ENCODE results near the gene EIF3A.
"Not testable (repeated sequence)": the region's sequence is repeated elsewhere in the genome, so short reads cannot be mapped to it uniquely, and the experiment has no call there.

Gene EIF3A

GRCh38 chr10:119101366-119102098 is 20.9 kb upstream of the EIF3A start:
- Histone ChIP-seq H3K4me1 (ENCODE audit: control insufficient read depth in 5 of 5, insufficient read depth in 5 of 5, low read length in 5 of 5) (peaks cover 5 to 22% (median 14%) of the 10 kb centered on the region in 5 donors), H3K27ac (ENCODE audit: low read depth, low read length) (no peak overlapping the region), H3K9ac (ENCODE audit: low read length in 5 of 5) (no peak overlapping the region), H3K36me3 (ENCODE audit: control insufficient read depth in 5 of 5, insufficient read depth in 5 of 5, low read length in 5 of 5) (no peaks in the 10 kb centered on the region), H3K9me3 (ENCODE audit: control insufficient read depth in 5 of 5, low read length in 5 of 5) (no peaks in the 10 kb centered on the region), H3K27me3 (ENCODE audit: control insufficient read depth in 5 of 5, insufficient read depth in 4 of 5, low read length in 5 of 5) (no peaks in the 10 kb centered on the region), H3K4me3 (ENCODE audit: low read depth in 1 of 5, low read length in 5 of 5) (no peak overlapping the region)

GRCh38 chr10:119100434-119101238 is 20.0 kb upstream of the EIF3A start:
- no peak overlapping the region for H3K27ac ChIP-seq (ENCODE audit: low read depth, low read length)
- no peaks in the 10 kb centered on the region for H3K27me3 ChIP-seq (ENCODE audit: control insufficient read depth in 5 of 5, insufficient read depth in 4 of 5, low read length in 5 of 5)
- no peaks in the 10 kb centered on the region for H3K36me3 ChIP-seq (ENCODE audit: control insufficient read depth in 5 of 5, insufficient read depth in 5 of 5, low read length in 5 of 5)
- no peaks in the 10 kb centered on the region for H3K9me3 ChIP-seq (ENCODE audit: control insufficient read depth in 5 of 5, low read length in 5 of 5)
- H3K4me3 ChIP-seq (ENCODE audit: low read depth in 1 of 5, low read length in 5 of 5): no peak overlapping the region
- H3K9ac ChIP-seq (ENCODE audit: low read length in 5 of 5): no peak overlapping the region
- peaks cover 5 to 18% (median 12%) of the 10 kb centered on the region in 5 donors for H3K4me1 ChIP-seq (ENCODE audit: control insufficient read depth in 5 of 5, insufficient read depth in 5 of 5, low read length in 5 of 5)

- H3K4me1 ChIP-seq (ENCODE audit: control insufficient read depth in 5 of 5, insufficient read depth in 5 of 5, low read length in 5 of 5): peaks cover 0 to 7% (median 0%) of the 10 kb centered on the region in 5 donors
These were observed 18.0 kb upstream of the EIF3A start for GRCh38 chr10:119098576-119098975.

GRCh38 chr10:119096641-119097415 is 16.2 kb upstream of the EIF3A start:
- not testable (repeated sequence) for H3K9me3 ChIP-seq (ENCODE audit: control insufficient read depth in 5 of 5, low read length in 5 of 5); H3K27ac ChIP-seq (ENCODE audit: low read depth, low read length); H3K4me3 ChIP-seq (ENCODE audit: low read depth in 1 of 5, low read length in 5 of 5); H3K27me3 ChIP-seq (ENCODE audit: control insufficient read depth in 5 of 5, insufficient read depth in 4 of 5, low read length in 5 of 5); H3K4me1 ChIP-seq (ENCODE audit: control insufficient read depth in 5 of 5, insufficient read depth in 5 of 5, low read length in 5 of 5); H3K9ac ChIP-seq (ENCODE audit: low read length in 5 of 5); H3K36me3 ChIP-seq (ENCODE audit: control insufficient read depth in 5 of 5, insufficient read depth in 5 of 5, low read length in 5 of 5)

More at GRCh38 chr10:119098576-119098975, 18.0 kb upstream of the EIF3A start:
- Histone ChIP-seq H3K9me3 (ENCODE audit: control insufficient read depth in 5 of 5, low read length in 5 of 5) (no peaks in the 10 kb centered on the region), H3K9ac (ENCODE audit: low read length in 5 of 5) (no peak overlapping the region), H3K36me3 (ENCODE audit: control insufficient read depth in 5 of 5, insufficient read depth in 5 of 5, low read length in 5 of 5) (no peaks in the 10 kb centered on the region), H3K4me3 (ENCODE audit: low read depth in 1 of 5, low read length in 5 of 5) (no peak overlapping the region), H3K27ac (ENCODE audit: low read depth, low read length) (no peak overlapping the region), H3K27me3 (ENCODE audit: control insufficient read depth in 5 of 5, insufficient read depth in 4 of 5, low read length in 5 of 5) (no peaks in the 10 kb centered on the region)

GRCh38 chr10:119095640-119096039 is 15.0 kb upstream of the EIF3A start:
- Histone ChIP-seq H3K9me3 (ENCODE audit: control insufficient read depth in 5 of 5, low read length in 5 of 5) (no peaks in the 10 kb centered on the region), H3K36me3 (ENCODE audit: control insufficient read depth in 5 of 5, insufficient read depth in 5 of 5, low read length in 5 of 5) (no peaks in the 10 kb centered on the region), H3K9ac (ENCODE audit: low read length in 5 of 5) (no peak overlapping the region), H3K27me3 (ENCODE audit: control insufficient read depth in 5 of 5, insufficient read depth in 4 of 5, low read length in 5 of 5) (no peaks in the 10 kb centered on the region), H3K4me1 (ENCODE audit: control insufficient read depth in 5 of 5, insufficient read depth in 5 of 5, low read length in 5 of 5) (peaks cover 0 to 4% (median 0%) of the 10 kb centered on the region in 5 donors), H3K27ac (ENCODE audit: low read depth, low read length) (no peak overlapping the region), H3K4me3 (ENCODE audit: low read depth in 1 of 5, low read length in 5 of 5) (no peak overlapping the region)

- Histone ChIP-seq H3K9ac (ENCODE audit: low read length in 5 of 5) (no peak overlapping the region), H3K27me3 (ENCODE audit: control insufficient read depth in 5 of 5, insufficient read depth in 4 of 5, low read length in 5 of 5) (no peaks in the 10 kb centered on the region), H3K4me3 (ENCODE audit: low read depth in 1 of 5, low read length in 5 of 5) (no peak overlapping the region), H3K9me3 (ENCODE audit: control insufficient read depth in 5 of 5, low read length in 5 of 5) (no peaks in the 10 kb centered on the region), H3K4me1 (ENCODE audit: control insufficient read depth in 5 of 5, insufficient read depth in 5 of 5, low read length in 5 of 5) (peaks cover 0 to 3% (median 0%) of the 10 kb centered on the region in 5 donors), H3K27ac (ENCODE audit: low read depth, low read length) (no peak overlapping the region), H3K36me3 (ENCODE audit: control insufficient read depth in 5 of 5, insufficient read depth in 5 of 5, low read length in 5 of 5) (no peaks in the 10 kb centered on the region)
These were observed 10.4 kb upstream of the EIF3A start for GRCh38 chr10:119090968-119091367.

GRCh38 chr10:119090026-119090795 is 9.6 kb upstream of the EIF3A start:
- Histone ChIP-seq H3K9ac (ENCODE audit: low read length in 5 of 5) (no peak overlapping the region), H3K27me3 (ENCODE audit: control insufficient read depth in 5 of 5, insufficient read depth in 4 of 5, low read length in 5 of 5) (no peaks in the 10 kb centered on the region), H3K36me3 (ENCODE audit: control insufficient read depth in 5 of 5, insufficient read depth in 5 of 5, low read length in 5 of 5) (no peaks in the 10 kb centered on the region), H3K4me3 (ENCODE audit: low read depth in 1 of 5, low read length in 5 of 5) (no peak overlapping the region), H3K27ac (ENCODE audit: low read depth, low read length) (no peak overlapping the region), H3K4me1 (ENCODE audit: control insufficient read depth in 5 of 5, insufficient read depth in 5 of 5, low read length in 5 of 5) (peaks cover 0 to 6% (median 0%) of the 10 kb centered on the region in 5 donors), H3K9me3 (ENCODE audit: control insufficient read depth in 5 of 5, low read length in 5 of 5) (no peaks in the 10 kb centered on the region)

- Histone ChIP-seq H3K4me3 (ENCODE audit: low read depth in 1 of 5, low read length in 5 of 5) (no peak overlapping the region), H3K27me3 (ENCODE audit: control insufficient read depth in 5 of 5, insufficient read depth in 4 of 5, low read length in 5 of 5) (no peaks in the 10 kb centered on the region), H3K27ac (ENCODE audit: low read depth, low read length) (no peak overlapping the region), H3K9me3 (ENCODE audit: control insufficient read depth in 5 of 5, low read length in 5 of 5) (no peaks in the 10 kb centered on the region), H3K36me3 (ENCODE audit: control insufficient read depth in 5 of 5, insufficient read depth in 5 of 5, low read length in 5 of 5) (no peaks in the 10 kb centered on the region), H3K4me1 (ENCODE audit: control insufficient read depth in 5 of 5, insufficient read depth in 5 of 5, low read length in 5 of 5) (peaks cover 0 to 6% (median 0%) of the 10 kb centered on the region in 5 donors), H3K9ac (ENCODE audit: low read length in 5 of 5) (no peak overlapping the region)
These were observed 6.8 kb upstream of the EIF3A start for GRCh38 chr10:119087271-119087882.

GRCh38 chr10:119084896-119085295 is 4.3 kb upstream of the EIF3A start:
- Histone ChIP-seq H3K27me3 (ENCODE audit: control insufficient read depth in 5 of 5, insufficient read depth in 4 of 5, low read length in 5 of 5) (no peaks in the 10 kb centered on the region), H3K9ac (ENCODE audit: low read length in 5 of 5) (no peak overlapping the region), H3K36me3 (ENCODE audit: control insufficient read depth in 5 of 5, insufficient read depth in 5 of 5, low read length in 5 of 5) (no peaks in the 10 kb centered on the region), H3K9me3 (ENCODE audit: control insufficient read depth in 5 of 5, low read length in 5 of 5) (no peaks in the 10 kb centered on the region), H3K4me3 (ENCODE audit: low read depth in 1 of 5, low read length in 5 of 5) (no peak overlapping the region), H3K27ac (ENCODE audit: low read depth, low read length) (no peak overlapping the region), H3K4me1 (ENCODE audit: control insufficient read depth in 5 of 5, insufficient read depth in 5 of 5, low read length in 5 of 5) (peaks cover 0 to 14% (median 8%) of the 10 kb centered on the region in 5 donors)
